ENCODE results near the gene UFC1.
A peak's percentile ranks its signal among the peaks of the same experiment; 100 is the strongest.

Gene UFC1

DNA sequence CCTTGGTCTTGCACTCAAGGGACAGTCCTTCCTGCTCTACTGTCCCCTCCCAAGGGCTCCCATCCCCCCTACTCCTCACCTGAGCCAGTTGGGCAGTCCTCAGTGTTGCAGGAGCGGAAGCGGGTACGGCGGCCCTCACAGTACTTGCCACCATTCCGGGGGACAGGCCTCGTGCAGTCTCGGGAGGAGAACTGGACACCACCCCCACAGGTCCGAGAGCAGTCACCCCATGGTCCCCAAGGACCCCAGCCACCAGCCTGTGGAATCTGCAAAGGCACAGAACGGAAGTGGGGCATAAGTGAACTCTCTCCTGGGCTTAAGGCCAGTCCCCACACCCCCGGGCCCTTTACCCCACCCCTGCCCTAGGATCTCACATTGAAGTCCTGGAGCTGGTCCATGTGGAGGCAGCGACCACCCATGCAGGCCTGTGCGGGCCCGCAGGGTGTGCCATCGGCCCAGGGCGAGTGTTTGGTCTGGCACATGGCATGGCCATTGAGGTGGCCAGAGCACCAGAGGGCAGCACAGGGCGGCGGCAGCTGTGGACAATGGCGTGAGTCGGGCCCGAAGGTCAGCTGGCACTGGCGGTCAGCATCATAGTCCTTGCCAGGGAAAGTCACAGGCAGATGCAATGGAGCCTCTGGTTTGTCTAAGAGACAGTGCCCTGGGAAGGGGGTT lies 39.9 kb downstream of the UFC1 start:
- no peak for DNase-seq (ENCODE audit: low read depth)

- no peak for DNase-seq (ENCODE audit: low read depth)
Observed at GRCh38 chr1:161195171-161195570, 41.4 kb downstream of the UFC1 start.

GRCh38 chr1:161196111-161196510 lies 42.3 kb downstream of the UFC1 start:
- DNase-seq (ENCODE audit: low read depth) = no peak

- DNase-seq (ENCODE audit: low read depth) = no peak
Observed at GRCh38 chr1:161196521-161197451, 43.0 kb downstream of the UFC1 start.

DNA sequence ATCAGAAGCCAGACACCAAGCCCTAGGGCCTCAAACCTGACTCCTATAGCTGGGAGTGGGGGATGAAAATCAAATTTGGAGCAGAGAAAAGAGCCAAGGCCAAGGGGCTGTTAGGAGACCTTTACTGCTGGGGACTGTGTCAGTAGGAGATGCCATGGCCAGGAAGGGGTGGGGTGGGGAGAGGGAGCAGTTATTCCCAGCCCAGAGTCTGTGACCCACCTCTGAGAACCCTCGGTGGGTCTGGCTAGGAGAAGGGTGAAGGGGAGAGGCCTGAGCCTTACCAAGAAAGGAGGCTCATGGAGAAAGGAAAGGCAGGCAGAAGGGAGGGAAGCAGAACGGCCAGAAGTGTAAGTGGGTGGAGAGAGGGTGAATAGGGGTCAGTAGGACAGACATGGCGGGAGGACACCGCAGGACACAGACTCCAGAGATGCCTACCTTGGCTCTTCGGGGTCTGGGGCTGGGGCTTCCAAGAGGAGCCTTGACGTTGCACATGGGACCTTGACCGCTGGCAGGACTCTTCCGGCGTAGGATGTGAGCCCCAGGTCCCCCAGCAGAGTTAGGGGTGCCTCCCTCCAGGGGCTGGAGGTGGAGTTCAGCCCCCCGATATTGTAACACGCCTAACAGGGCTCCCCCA lies 43.9 kb downstream of the UFC1 start:
- no peak for DNase-seq (ENCODE audit: low read depth)

DNA sequence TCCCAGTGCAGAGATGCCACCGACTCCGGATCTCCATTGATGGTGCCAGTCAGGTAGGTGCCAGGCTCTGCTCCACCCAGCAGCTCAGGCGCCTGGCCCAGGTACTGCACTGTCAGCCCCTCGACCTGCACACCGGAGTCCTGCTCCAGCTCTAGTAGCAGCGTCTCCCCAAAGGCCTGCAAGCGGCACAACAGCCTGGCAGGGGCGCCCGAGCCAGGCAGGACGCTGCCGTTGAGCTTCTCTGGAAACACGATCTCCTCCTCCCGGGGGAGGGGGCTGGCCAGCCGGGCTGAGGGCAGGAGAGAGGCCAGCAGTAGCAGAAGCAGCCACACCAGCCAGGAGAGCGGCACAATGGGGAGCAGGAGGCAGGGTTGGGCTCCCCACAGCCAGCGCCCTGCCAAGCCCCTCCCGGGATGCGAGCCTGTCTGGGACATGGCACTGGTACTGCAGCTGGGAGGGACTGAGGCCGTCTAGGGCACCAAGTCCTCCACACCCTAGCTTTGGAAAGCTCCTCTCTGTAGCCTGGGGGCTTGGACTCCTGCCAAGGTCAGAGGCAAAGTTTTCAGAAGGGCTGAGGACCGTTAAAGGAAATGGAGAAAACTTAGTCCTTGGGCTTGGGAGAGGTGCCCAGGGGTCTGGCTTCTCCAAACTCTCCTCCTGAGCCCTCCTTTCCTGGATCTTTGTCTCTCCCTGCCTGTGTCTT lies 44.6 kb downstream of the UFC1 start:
- no peak for DNase-seq (ENCODE audit: low read depth)

DNA sequence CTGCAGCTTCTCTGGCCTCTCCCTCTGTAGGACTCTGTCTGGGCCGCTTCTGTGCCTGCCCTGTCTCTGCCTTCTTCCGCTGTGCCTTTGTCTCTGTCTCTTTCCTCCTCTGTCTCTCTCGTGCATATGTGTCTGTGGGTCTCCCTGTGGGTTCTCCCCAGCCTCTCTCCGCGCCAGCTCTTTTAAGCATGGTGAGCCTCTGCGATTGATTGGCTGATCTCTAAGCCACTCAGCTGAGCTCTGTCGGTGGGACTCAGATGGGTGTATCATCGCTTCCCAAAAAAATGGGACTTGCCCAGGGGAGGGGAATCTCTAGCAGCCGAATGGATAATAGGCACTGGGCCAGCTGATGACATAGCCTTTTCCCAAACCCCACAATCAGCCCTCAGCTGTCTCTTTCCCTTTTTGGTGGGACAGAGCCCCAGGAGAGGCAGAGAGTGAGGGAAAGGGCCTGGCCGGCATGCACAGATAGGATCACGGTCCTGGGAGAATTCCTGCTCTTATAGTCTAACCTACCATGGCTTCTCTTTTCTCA lies 45.2 kb downstream of the UFC1 start, which contains the start of gene ADAMTS4:
Gene ADAMTS4 (minus strand): TSS at position 158 of the 535 bp plus-strand sequence. CDS start 427 bp downstream, outside the sequence.
- DNase-seq (ENCODE audit: low read depth) = no peak

- DNase-seq (ENCODE audit: low read depth) = no peak
Observed at GRCh38 chr1:161199506-161200139, 45.8 kb downstream of the UFC1 start.

DNA sequence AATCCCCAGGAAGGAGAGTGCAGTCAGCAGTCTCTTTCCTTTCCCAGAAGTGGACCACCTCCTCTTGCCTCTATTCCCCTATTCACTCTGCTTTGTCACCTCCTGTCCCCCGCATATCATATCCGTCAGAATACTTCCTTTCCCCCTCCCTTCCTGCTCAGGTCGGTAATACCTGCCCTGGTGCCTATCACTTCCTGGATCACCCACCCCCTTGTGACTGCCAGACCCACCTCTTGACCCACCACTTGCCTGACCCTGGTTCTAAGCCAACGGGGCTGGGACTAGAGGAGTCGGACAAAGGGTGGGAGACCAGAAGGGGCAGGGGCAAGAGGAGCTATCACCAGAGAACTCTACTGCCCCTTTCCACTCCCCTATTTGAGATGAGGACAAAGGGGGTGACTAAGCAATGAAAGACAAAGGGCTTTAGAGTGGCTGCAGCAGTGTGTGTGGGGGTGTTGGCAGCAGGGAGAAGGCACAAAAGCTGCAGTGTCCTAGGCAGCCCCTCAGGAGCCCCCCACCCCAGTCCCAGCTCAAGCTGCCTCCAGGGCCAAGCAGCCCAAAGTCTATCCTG lies 46.7 kb downstream of the UFC1 start:
- DNase-seq (ENCODE audit: low read depth) = no peak

- DNase-seq (ENCODE audit: low read depth) = no peak
Observed at GRCh38 chr1:161200992-161201835, 47.4 kb downstream of the UFC1 start.

DNA sequence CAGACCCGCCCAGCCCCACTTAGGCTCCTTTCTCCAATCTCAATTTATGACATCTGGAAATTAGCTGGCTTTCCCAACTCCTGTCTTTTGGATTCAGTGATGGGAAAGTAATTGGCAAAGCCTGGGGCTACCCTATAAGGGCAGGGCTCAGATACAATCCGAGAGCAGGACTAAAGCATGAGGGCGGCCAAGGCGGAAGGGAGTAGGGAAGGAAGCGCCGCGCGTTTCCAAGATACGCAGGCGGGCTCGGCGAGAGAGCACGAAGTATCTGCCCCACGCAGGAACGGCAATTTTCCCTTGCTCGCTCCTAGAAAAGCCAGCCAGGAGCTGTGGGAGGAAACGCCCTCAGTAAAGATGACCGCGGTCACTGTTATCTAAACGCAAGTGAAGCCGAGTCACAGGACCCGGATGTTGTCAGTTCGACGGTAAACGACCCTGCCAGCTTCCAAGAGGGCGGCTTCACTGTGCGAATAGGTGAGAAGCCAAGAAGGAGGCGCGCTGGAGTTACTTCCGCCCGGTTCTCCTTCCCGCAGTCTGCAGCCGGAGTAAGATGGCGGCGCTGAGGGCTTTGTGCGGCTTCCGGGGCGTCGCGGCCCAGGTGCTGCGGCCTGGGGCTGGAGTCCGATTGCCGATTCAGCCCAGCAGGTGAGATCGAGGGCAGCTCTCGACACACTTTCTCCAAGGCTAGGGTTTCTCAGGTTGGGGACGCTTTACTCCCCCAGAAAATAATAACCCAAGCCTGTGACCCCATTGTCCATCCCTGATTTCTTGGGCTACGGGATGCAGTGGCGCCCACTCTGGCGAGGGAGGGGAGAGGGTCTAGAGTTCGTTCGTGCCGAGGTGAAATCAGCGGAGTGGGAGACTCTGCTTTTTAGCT lies 48.3 kb downstream of the UFC1 start, which contains the start of gene NDUFS2:
Gene NDUFS2 (plus strand): TSS at position 532 of the 877 bp plus-strand sequence. CDS start 19 bp downstream, at position 551.
- peak; percentile 91 for DNase-seq (ENCODE audit: low read depth)

DNA sequence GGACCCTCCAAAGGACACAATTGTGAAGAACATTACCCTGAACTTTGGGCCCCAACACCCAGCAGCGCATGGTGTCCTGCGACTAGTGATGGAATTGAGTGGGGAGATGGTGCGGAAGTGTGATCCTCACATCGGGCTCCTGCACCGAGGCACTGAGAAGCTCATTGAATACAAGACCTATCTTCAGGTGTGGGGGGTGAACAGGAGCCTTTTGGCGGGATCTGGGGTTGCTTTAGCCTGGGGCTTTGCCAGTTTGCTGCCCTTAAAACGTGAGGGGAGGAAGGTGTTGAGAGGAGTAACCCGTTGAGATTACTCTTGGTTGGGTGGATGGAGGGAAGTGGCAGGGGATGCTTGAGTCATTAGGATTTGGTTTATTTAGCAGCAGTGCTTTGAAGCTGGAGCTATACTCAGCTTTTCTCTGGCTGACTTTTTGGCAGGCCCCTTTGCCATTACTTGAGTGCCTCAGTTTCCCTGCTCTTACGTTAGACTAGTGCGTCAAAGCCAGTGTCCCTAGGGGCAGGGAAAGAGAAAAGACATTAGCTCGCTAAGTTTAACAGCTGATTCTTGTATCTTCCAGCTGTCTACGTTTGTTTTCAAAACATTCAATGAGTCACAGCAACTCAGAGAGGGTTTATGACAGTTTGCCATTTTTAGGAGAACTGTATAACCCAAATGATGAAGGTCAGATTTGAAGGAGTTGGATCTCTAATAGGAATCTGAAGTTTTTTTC lies 52.8 kb downstream of the UFC1 start:
- no peak for DNase-seq (ENCODE audit: low read depth)

GRCh38 chr1:161207173-161207572 lies 53.4 kb downstream of the UFC1 start:
- no peak for DNase-seq (ENCODE audit: low read depth)
